ENCODE measurements around the gene GGN. TPM values are rescaled to one million over a fixed set of nuclear protein-coding genes. Genes with fewer than 3 reads are reported as not detected.
"Not testable (repeated sequence)": the region's sequence is repeated elsewhere in the genome, so short reads cannot be mapped to it uniquely, and the experiment has no call there.

GGN gene
- total RNA-seq, 1 donor from 2014 or later = 0.31 TPM

DNA sequence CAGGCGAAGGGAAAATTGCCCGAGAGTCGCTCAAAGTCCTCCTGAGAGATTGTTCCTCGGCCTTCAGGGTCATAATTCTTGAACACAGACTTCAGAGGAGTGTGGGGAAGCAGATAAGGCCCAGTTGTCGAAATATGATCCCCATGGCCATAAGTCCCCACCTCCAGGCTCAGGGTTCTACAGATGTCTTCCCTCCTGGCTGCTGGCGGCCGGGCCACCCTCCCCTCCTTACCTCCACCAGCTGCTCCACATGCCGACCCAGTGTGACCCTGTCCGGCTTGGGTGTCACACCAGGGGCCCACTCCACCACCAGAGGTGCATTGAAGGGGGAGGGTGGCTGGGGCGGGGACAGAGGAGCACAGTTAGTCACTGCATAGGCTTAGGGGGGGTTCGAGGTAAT lies 25.1 kb upstream of the GGN start:
- DNase-seq (ENCODE audit: low spot score) = no peak

DNA sequence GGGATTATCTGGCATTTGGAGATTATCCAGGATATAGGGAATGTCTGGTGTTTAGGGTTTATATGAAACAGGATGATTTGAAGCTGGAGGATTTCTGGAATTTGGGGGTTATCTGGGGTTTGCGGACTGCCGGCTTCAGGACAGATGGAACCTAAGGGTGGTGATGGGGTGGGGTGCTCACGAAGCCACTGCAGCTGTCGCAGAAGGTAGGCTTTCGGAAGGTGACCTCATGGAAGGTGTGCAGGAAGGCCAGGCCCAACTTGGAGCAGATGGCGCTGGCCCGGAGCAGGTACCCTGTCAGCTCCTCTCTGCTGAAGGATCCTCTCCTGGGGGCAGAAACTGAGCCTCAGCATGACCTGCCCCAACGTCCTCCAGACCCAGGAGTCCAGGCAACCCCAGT lies 24.7 kb upstream of the GGN start:
- no peak for ATAC-seq
- intact Hi-C loops (cut with DNase I) = loop anchor here (10.0 kb wide), 1 partner anchor 112 kb away; no protein-coding TSS in a partner anchor
- DNase-seq (ENCODE audit: low spot score) = no peak

More for the DNA sequence above, 25.1 kb upstream of the GGN start:
- ATAC-seq = no peak
- intact Hi-C loops (cut with DNase I) = loop anchor here (10.0 kb wide), 1 partner anchor 112 kb away; no protein-coding TSS in a partner anchor

DNA sequence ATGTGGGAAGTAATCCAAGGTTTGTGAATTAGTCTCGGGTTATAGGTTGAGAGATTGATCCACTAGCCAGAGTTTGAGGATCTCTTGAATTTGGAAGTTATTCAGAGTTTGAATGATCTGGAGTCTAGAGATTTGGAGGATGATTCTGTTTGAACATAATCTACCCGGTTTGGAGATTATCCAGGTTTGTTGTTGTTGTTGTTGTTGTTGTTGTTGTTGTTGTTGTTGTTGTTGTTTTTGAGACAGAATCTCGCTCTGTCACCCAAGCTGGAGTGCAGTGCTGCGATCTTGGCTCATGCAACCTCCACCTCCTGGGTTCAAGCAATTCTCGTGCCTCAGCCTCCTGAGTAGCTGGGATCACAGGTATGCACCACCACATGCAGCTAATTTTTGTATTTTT lies 24.1 kb upstream of the GGN start:
- intact Hi-C loops (cut with DNase I) = loop anchor here (10.0 kb wide), 1 partner anchor 113 kb away; no protein-coding TSS in a partner anchor
- DNase-seq (ENCODE audit: low spot score); ATAC-seq: not testable (repeated sequence)

DNA sequence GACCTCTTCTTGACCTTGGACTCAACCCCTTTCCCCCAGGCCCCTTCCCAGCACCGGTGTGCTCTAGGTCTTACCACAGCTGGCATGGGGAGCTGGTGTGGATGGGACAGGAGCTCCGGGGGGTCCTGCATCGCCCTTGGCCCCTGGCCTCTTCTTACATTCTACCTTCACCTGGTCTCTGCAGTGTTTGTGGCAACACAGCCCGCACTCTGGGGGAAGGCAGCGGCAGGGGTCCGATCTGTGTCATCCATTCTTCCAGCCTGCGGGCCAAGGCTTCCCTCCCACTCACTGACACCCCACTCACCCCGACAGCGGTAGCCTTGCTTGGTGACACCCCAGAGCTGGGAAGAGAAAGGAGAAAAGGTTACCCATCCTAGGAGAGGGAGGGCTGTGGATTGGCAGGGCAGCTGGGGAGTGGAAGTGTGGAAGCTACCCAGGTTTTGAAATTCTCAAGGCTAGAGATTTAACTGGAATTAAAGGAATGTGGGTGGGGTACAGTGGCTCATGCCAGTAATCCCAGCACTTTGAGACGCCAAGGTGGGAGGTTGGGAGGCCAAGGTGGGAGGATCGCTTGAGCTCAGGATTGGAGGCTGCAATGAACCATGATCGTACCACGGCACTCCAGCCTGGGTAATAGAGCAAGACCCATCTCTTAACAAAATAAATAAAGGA lies 23.3 kb upstream of the GGN start:
- no peak for ATAC-seq
- intact Hi-C loops (cut with DNase I) = loop anchor here (10.0 kb wide), 1 partner anchor 114 kb away; no protein-coding TSS in a partner anchor
- no peak for DNase-seq (ENCODE audit: low spot score)

DNA sequence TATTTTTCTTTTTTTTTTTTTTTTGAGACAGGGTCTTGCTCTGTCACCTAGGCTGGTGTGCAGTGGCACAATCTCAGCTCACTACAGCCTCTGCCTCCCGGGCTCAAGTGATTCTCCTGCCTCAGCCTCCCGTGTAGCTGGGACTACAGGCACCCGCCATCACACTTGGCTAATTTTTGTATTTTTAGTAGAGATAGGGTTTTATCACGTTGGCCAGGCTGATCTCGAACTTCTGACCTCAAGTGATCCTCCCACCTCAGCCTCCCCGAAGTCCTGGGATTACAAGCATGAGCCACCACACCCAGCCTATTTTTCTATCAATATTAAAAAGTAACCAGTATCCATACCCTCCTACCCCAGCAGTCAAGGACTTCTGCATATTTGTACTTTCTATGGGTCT lies 22.6 kb upstream of the GGN start:
- intact Hi-C loops (cut with DNase I) = loop anchor here (10.0 kb wide), 1 partner anchor 114 kb away; no protein-coding TSS in a partner anchor
- not testable (repeated sequence) for ATAC-seq; DNase-seq (ENCODE audit: low spot score)

DNA sequence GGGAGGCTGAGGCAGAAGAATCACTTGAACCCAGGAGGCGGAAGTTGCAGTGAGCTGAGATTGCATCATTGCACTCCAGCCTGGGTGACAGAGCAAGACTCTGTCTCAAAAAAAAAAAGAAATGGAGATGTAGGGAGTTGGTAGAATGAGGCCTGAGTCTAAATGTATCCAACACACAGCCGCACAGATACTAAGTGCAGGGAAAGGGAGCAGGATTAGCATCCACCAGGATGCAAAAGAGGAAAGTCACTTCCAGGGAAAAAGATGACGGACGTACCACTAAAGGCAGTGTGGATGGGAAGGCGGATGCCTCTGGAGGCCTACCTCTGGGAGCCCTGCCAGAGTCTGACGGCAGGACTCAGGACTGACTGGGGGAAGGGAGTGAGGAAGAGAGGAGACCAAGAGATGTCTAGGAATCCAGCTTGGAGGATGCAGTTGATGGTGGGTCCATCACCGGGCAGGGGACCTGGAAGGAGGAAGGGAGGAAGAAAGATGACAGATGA lies 21.8 kb upstream of the GGN start:
- ATAC-seq = peak; percentile 84
- no peak for DNase-seq (ENCODE audit: low spot score)
- intact Hi-C loops (cut with DNase I) = loop anchor here (10.0 kb wide), 2 partner anchors 115 to 225 kb away; no protein-coding TSS in a partner anchor

DNA sequence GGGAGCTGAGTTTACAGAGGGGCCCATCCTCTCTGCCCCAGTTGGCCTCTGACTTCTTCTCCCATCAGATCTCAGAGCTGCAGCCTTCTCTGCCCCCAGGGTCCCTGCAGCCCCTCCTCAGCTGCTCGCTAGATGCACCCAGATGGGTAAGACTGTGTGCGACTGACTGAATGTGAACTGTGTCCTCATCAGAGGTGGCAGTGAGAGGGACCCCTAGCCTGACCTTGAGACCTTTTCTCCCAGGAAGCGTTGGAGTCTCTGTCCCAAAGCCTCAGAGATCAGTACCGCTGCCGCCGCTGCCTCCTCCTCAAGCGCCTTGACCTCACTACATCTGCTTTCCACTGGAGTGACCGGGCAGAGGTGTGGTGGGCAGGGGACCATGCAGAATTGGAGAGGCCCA lies 17.4 kb upstream of the GGN start:
- intact Hi-C loops (cut with DNase I) = loop anchor here (10.0 kb wide), 1 partner anchor 230 kb away; no protein-coding TSS in a partner anchor
- ATAC-seq (no peak), DNase-seq (ENCODE audit: low spot score) (no peak)

DNA sequence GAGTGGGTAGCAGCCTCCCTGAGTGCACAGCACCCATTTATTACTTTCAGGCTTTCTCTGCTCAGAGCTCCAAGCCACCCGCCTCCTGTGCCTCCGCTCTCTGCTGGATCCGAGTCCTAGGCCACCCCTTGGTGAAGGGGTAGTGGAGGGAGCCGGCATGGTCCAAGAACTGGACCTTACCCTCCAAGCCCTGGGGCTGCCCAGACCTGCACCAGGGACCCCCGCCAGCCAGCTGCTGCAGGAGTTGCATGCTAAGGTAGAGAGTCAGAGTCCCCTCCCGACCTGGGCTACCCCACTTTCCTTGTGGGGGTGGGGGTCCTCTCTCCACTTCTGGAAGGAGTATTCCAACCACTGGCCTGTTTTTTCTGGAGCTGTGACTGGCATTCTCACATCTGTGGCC lies 17.0 kb upstream of the GGN start:
- DNase-seq (ENCODE audit: low spot score) (no peak), ATAC-seq (no peak)

DNA sequence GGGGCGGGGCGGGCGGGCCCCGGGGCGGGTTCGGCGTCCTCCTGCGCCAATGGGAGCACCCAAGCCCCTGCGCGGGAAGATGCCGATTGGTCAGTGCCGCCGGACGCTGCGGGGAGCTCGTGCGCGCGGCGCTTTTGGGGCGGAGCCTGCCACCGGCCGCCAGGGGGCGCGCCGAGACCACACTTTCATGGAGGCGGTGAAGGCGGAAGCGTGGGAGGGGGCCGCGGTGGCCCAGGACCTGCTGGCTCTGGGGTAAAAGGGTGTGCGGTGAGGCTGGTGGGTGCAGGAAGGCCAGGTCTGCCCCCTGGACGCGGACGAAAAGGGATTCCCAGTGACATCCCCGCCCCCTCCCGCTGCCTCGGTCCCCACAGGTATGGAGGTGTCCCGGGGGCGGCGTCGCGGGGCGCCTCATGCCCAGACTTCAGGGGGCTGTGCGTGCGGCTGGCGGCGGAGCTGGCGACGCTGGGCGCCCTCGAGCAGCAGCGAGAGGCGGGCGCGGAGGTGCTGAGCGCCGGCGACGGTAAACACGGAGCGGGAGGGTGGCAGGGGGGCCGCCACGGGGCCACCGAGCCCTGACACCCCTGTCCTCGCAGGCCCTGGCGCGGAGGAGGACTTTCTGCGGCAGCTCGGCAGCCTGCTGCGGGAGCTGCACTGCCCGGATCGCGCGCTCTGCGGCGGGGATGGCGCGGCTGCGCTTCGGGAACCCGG lies 15.3 kb upstream of the GGN start, which contains the start of gene FAM98C:
Gene FAM98C (plus strand): TSS at position 127 of the 708 bp plus-strand sequence. CDS start 61 bp downstream, at position 188.
- intact Hi-C loops (cut with DNase I) = loop anchor here (10.0 kb wide), 1 partner anchor 232 kb away; no protein-coding TSS in a partner anchor
- ATAC-seq = peak; percentile 99
- peak; percentile 97 for DNase-seq (ENCODE audit: low spot score)

More for the DNA sequence above, 17.0 kb upstream of the GGN start:
- intact Hi-C loops (cut with DNase I) = loop anchor here (10.0 kb wide), 1 partner anchor 230 kb away; no protein-coding TSS in a partner anchor

DNA sequence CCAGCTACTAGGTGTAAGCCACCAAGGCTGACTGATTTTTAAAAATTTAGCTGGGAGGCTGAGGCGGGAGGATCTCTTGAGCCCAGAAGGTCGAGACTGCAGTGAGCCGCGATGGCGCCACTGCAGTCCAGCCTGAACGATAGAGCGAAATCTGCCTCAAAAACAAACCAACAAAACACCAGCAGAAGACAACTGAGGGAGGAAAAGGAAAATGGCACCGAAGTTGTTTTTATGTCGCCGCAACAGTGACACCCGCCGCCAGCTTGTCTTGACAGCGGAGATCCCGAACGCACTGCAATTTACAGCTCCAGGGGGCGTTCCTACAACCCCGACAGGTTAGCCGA lies 14.8 kb upstream of the GGN start:
- ATAC-seq (no peak), DNase-seq (ENCODE audit: low spot score) (no peak)
- intact Hi-C loops (cut with DNase I) = loop anchor here (10.0 kb wide), 1 partner anchor 232 kb away; no protein-coding TSS in a partner anchor

DNA sequence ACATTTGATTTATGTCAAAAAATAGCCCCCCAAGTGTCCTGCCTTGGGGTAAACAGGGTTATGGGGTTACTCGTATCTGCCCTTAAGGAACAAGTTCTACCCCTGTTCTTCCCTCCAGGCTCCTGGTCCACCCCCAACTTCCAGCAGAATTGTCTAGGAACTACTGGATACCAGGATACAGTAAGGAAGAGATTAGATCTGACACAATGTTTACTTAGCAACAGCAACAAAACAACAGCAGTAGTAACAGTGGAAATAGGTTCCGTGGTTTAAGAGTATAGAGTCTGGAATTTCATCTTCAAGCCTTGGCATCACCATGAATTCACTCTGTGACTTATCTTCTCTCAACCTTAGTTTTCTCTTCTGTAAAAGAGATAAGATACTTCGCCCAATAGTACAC lies 13.3 kb upstream of the GGN start:
- intact Hi-C loops (cut with DNase I) = loop anchor here (10.0 kb wide), 1 partner anchor 234 kb away; no protein-coding TSS in a partner anchor
- DNase-seq (ENCODE audit: low spot score) (no peak), ATAC-seq (no peak)

DNA sequence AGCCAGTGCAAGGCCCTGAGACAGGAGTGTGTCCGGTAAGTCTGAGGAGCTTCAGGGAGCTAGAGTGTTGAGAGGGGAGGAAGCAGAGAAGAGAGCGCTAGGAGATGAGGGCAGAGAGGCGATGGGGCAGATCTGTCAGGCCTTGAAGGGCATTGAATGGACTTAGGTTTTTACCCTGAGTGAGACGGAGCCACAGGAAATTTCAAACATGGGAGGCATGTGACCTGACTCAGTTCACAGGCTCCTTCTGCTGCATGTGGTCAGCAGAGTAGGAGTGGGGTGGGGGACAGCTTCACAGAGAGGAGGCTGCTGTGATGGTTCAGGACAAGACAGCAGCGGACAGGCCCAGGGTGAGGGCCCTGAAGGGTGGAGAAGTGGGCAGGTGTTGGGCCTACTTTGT lies 12.5 kb upstream of the GGN start:
- intact Hi-C loops (cut with DNase I) = loop anchor here (10.0 kb wide), 1 partner anchor 234 kb away; no protein-coding TSS in a partner anchor
- ATAC-seq (no peak), DNase-seq (ENCODE audit: low spot score) (no peak)

DNA sequence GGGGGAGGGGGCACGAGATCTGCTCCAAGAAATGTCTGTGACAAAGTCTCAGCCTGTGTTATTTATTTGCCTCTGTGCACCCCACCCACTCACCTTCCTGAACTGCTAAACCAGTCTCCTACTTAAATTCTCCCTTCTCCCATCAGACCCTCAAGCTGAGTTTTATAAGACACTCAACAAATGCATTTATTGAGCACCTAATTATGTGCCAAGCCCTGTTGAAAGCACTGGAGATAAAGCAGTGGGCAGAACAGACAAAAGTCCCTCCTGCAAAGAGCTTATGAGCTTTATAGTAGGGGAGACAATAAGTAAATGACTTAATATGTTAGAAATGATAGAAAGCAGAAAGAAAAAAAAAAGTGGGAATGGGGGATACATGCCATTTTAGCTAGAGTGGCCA lies 11.7 kb upstream of the GGN start:
- DNase-seq (ENCODE audit: low spot score) (no peak), ATAC-seq (no peak)
- intact Hi-C loops (cut with DNase I) = no loop called here

DNA sequence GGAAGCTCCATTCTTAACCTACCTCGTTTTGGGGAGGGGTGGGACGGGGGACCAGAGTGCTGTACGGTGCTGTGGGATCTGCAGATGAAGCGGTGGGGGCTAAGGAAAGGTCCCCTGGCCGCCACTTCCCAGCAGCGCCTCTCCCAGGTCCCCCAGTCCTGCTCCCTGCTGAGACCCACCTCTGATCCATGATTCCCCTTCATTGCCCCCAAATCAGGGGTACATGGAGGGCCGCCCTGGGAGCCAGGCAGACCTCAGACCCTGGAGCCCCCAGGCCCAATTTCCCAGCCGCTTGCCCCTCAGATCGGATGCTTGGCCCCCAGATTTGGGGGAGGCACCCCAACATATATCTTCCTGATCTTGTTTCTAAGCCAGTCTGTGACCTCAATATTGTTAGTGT lies 11.2 kb upstream of the GGN start:
- intact Hi-C loops (cut with DNase I) = no loop called here
- ATAC-seq (no peak), DNase-seq (ENCODE audit: low spot score) (no peak)

DNA sequence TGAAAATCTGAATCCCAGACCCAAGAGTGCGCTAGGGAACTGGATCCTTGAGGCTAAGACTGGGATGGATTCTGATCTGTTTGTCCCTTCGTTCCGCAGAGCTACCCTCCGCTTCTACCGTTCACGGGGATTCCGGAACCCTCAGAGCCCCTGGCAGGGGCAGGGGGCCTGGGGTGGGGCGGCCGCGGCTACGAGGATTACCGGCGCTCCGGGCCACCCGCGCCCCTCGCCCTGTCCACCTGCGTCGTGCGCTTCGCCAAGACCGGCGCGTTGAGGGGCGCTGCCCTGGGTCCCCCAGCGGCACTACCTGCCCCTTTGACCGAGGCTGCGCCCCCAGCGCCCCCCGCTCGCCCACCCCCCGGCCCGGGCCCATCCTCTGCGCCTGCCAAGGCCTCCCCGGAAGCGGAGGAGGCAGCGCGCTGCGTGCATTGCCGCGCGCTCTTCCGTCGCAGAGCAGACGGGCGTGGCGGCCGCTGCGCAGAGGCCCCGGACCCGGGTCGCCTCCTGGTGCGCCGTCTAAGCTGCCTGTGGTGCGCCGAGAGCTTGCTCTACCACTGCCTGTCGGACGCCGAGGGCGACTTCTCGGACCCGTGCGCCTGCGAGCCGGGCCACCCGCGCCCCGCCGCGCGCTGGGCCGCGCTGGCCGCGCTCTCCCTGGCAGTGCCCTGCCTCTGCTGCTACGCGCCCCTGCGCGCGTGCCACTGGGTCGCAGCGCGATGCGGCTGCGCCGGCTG lies 7.7 kb upstream of the GGN start:
- ATAC-seq = no peak
- DNase-seq (ENCODE audit: low spot score) = no peak
- intact Hi-C loops (cut with DNase I) = no loop called here

DNA sequence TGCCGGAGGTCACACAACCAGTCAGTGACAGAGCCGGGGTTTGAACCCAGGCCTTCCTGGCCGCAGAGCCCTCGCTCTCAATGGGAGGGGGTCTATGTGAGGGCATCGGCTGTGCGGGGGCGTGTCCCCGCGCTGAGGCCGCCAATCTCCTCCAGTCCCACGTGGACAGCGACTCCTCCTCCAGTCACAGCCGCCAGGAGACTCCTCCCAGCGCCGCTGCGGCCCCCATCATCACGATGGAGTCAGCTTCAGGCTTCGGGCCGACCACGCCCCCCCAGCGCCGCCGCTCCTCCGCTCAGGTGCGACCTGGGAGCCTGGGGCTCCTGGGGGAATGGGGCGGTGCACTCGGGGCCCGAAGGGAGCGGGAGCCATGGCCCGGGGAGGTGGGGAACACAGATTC lies 6.7 kb upstream of the GGN start:
- ATAC-seq (no peak), DNase-seq (ENCODE audit: low spot score) (no peak)
- intact Hi-C loops (cut with DNase I) = no loop called here

DNA sequence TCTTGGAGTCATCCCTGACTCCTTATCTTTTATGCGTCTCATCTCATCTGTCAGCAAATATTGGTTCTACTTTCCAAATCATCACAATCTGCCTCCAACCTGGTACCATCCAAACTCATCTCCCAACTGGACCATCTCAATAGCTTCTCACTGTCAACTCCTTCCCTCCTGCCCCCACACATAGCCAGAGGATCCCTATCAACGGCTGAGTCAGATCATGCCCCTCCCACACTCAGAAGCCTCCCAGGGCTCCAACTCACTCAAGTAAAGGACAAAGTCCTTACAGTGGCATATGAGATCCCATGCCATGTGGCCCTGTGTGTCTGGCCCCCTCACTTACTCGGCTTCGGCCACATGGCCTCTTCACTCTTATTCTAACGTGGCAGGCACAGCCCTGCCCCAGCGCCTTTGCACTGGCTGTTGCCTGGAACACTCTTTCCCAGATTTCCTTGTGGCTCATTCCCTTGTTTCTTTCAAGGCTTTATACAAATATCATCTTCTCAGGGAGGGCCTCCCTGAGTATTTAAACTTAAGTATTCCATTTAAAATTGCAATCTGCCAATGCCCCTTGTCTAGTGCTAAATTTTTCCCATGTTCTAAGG lies 5.0 kb upstream of the GGN start:
- ATAC-seq = no peak
- intact Hi-C loops (cut with DNase I) = no loop called here
- no peak for DNase-seq (ENCODE audit: low spot score)

DNA sequence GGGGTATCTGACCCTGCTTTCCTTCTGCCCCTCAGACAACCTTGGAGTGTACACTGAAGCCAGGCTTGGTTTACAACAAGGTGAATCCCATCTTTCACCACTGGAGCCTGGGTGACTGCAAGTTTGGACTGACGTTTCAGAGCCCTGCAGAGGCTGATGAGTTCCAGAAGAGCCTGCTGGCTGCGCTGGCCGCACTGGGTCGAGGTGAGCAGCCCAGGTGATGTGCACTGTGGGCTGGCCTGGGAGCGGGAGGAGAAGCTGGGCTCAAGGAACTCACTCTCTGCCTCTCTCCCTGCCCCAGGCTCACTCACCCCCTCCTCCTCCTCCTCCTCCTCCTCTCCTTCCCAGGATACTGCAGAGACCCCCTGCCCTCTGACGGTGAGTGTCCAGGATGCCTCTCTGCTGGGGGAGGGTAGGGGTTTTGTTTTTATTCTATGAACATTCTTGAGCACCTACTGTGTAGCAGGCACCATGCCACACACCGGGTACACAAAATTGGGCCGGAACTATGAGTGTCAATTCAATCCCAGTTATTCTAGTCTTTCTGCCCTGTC lies 4.2 kb upstream of the GGN start:
- ATAC-seq (no peak), DNase-seq (ENCODE audit: low spot score) (no peak)
- intact Hi-C loops (cut with DNase I) = no loop called here

All from sciatic nerve (tissue), 2 donors.